Thoracic aorta (tissue), 2 donors: ENCODE data around the gene DNAH12. TPM values are rescaled to one million over a fixed set of nuclear protein-coding genes. Genes with fewer than 3 reads are reported as not detected.

Experiments used
- ATAC-seq: fragments of 150-250 bp; one replicate; pipeline ENCODE4 v1.8.0; 2017; ENCODE audit warnings: low read depth; ENCODE audit not compliant: insufficient number of reproducible peaks, low FRiP score
- DNase-seq: peaks from one replicate; pipeline ENCODE4 v3.0.0-alpha.2; 2020; ENCODE audit warnings: low spot score
- H3K27ac ChIP-seq, 2 donors: fragments of 200-600 bp; sonication (generic); 1 replicate in 1 of 2; 2 replicates in 1 of 2; pipeline ENCODE4 v1.5.1; 2016; ENCODE audit warnings: mild to moderate bottlenecking in 2 of 2, moderate library complexity in 2 of 2
- H3K27me3 ChIP-seq: fragments of 200-600 bp; sonication (generic); replicated peaks from 2 replicates; pipeline ENCODE4 v1.6.0; 2016; ENCODE audit warnings: mild to moderate bottlenecking; ENCODE audit not compliant: insufficient read depth
- H3K36me3 ChIP-seq: fragments of 200-600 bp; sonication (generic); one replicate; pipeline ENCODE4 v1.5.1; 2016
- H3K4me1 ChIP-seq, 2 donors: fragments of 200-600 bp; sonication (generic); 1 replicate in 1 of 2; 2 replicates in 1 of 2; pipeline versions ENCODE4 v1.5.1 to v1.6.0; 2016; ENCODE audit warnings: low read depth in 2 of 2, mild to moderate bottlenecking in 1 of 2; ENCODE audit not compliant: control insufficient read depth in 1 of 2
- H3K4me3 ChIP-seq: fragments of 200-600 bp; sonication (generic); 2 replicates; pipeline ENCODE4 v1.5.1; 2016; ENCODE audit warnings: mild to moderate bottlenecking
- H3K9me3 ChIP-seq: fragments of 200-600 bp; sonication (generic); 2 replicates; pipeline ENCODE4 v1.5.1; 2016
- total RNA-seq, 2 donors: library from RNA; depleted of rRNA; stranded (reverse); fragments of >200 nt; gene quantifications; one replicate each; pipeline versions ENCODE4 v1.1.0 to v1.2.3, GENCODE V29; 2016
- TF ChIP-seq, protein P1 (sequence below): fragments of 200-600 bp; sonication (generic); IDR thresholded peaks from one replicate; pipeline ENCODE4 v1.5.1; 2019; ENCODE audit warnings: antibody characterized with exemption

DNAH12 gene
- total RNA-seq, 2 donors from 2014 or later: 0.14 to 0.95 TPM

DNA sequence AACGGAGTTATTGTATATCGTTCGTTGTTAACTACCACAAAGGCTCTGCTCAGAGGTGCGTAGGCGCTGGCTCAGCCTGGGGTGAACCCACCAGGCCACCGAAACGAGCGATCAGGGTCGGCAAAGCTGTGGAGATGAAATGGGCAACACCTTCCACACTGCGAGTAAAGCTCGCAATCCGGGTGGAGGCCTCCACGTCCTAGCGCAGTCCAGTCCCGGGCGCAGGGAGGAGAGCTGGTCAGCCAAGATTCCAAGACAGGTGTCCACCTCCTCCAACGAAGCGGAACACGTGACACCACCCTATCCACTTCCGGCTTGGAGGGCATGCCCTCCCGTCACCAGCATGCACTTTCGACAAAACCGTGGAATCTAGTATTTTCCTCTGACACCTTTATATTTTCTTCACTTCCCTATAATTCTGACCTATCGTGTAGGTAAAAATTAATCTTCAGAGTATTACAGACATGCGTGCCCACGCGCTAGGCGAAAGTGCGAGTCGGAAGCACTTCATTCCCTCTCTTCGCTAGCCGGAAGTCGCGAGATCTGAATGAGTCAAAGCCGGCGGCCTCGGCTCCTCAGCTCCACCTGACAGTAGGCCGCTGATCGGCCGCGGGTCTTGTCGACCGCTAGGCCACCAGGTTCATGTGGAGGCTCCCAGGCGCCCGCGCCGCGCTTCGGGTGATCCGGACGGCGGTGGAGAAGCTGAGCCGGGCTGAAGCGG lies 11.8 kb upstream of the DNAH12 start, which contains the start of gene PDE12:
TSS of gene PDE12 (plus strand) at position 537 of the 721 bp plus-strand sequence. CDS start at position 643, 106 bp downstream.
- H3K27me3 ChIP-seq: no peaks in the 10 kb centered on the region
- no peaks in the 10 kb centered on the region for H3K36me3 ChIP-seq
- H3K4me3 ChIP-seq: peak within 1 kb of the TSS; percentile 78
- peak; percentile 67 for DNase-seq
- peak within 1 kb of the TSS; percentile 79 to 89 for H3K27ac ChIP-seq
- peak; percentile 97 for ATAC-seq
- peaks cover 24 to 31% of the 10 kb centered on the region in 2 donors for H3K4me1 ChIP-seq
- no peaks in the 10 kb centered on the region for H3K9me3 ChIP-seq
- TF ChIP-seq, protein P1, sequence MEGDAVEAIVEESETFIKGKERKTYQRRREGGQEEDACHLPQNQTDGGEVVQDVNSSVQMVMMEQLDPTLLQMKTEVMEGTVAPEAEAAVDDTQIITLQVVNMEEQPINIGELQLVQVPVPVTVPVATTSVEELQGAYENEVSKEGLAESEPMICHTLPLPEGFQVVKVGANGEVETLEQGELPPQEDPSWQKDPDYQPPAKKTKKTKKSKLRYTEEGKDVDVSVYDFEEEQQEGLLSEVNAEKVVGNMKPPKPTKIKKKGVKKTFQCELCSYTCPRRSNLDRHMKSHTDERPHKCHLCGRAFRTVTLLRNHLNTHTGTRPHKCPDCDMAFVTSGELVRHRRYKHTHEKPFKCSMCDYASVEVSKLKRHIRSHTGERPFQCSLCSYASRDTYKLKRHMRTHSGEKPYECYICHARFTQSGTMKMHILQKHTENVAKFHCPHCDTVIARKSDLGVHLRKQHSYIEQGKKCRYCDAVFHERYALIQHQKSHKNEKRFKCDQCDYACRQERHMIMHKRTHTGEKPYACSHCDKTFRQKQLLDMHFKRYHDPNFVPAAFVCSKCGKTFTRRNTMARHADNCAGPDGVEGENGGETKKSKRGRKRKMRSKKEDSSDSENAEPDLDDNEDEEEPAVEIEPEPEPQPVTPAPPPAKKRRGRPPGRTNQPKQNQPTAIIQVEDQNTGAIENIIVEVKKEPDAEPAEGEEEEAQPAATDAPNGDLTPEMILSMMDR: no peak

DNA sequence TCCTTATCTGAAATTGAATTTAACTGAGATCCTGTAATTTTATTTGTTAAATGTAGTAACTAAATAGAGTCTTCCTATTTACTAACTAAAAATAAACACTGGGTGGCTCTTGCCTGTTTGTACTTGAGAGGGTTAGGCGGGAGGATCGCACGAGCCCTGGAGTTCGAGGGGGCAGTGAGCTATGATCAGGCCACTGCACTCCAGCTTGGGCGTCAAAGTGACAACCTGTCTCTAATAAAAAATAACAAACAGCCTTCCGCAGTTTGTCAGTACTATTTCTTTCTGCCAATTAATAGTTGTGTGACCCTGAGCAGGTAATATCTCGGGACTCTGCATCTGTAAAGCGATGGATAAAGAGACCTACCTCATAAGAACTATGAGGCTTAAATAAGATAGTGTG lies 11.2 kb upstream of the DNAH12 start:
- peak overlapping the region; percentile 78 for H3K4me3 ChIP-seq
- H3K9me3 ChIP-seq: no peaks in the 10 kb centered on the region
- peak overlapping the region; percentile 79 to 89 for H3K27ac ChIP-seq
- DNase-seq: no peak
- TF ChIP-seq, protein P1: no peak
- H3K4me1 ChIP-seq: peaks cover 24 to 31% of the 10 kb centered on the region in 2 donors
- H3K36me3 ChIP-seq: no peaks in the 10 kb centered on the region
- ATAC-seq: no peak
- H3K27me3 ChIP-seq: no peaks in the 10 kb centered on the region

DNA sequence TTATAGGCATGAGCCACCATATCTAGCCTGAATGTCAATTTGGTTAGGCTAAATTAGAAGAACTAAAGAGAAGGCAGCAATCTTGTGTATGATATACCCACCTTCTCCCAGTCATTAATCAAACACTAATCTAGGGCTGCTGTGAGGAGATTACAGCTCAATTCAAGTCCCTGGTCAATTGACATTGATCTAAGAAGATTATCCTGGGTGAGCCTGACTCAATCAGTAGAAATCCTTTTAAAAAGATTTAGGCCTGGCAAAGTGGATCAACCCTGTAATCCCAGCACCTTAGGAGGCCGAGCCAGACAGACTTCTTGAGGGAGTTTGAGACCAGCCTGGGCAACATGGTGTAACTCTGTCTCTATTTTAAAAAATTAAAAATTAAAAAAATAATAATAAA lies 2.5 kb upstream of the DNAH12 start:
- Histone ChIP-seq H3K27me3 (no peaks in the 10 kb centered on the region), H3K4me3 (no peak overlapping the region), H3K9me3 (no peaks in the 10 kb centered on the region), H3K27ac (peak overlapping the region in 1 of 2 donors; percentile 9), H3K4me1 (peaks cover 13 to 27% of the 10 kb centered on the region in 2 donors), H3K36me3 (no peaks in the 10 kb centered on the region)
- TF ChIP-seq, protein P1: no peak
- DNase-seq (no peak), ATAC-seq (no peak)

DNA sequence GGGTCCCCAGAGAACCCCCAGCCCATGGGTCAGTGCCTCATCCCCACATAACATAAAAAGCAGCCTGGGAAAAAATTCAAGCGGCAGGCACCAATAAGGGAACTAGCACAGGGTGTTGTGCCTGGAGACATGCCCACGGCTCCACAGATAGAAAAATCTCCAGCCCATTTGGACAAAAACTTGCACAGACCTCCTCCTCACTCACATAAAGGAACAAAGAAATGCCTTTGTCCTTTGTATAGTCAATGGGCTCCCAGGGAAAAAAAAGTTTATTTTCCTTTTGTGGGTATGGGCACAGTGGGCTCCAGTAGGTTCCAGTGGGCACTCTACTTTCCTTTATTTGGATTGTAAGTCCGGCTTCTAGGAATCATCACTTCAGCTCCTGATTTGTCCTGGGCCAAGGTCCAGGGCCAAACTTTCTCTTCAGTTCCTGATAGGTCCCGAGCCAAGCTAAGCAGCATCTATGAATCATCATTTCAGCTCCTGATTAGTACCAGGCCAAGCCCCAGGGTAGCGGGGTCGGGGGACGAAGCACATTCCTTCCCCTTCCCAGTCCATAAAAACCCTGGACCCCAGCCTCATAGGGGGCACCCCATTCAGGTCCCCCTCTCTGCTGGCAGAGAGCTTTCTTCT lies 1.6 kb upstream of the DNAH12 start:
- Histone ChIP-seq H3K27ac (peak overlapping the region; percentile 4 to 9), H3K4me1 (peaks cover 13 to 27% of the 10 kb centered on the region in 2 donors), H3K9me3 (no peaks in the 10 kb centered on the region), H3K27me3 (no peaks in the 10 kb centered on the region), H3K36me3 (no peaks in the 10 kb centered on the region), H3K4me3 (peak overlapping the region; percentile 22)
- no peak for DNase-seq
- ATAC-seq: no peak
- TF ChIP-seq, protein P1: no peak

DNA sequence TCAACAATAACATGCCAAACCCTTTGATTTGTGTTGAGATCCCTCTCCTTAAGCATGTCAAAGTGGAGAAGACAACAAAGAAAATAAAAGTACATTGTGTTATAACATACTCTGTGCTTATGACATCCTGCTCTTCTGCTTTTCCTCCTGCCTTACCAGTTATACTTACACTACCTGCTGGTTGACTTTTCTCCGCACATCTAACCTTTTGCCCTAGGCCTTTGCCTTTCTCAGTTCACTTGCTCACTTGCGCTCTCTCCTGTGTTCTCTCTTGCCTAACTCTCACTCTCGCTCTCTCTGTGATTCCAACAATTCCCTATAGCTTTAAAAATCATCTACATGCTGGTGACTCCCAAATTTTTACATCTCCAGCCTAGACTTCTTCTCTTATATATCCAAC lies 5.7 kb downstream of the DNAH12 start:
- no peak for ATAC-seq
- DNase-seq: no peak
- Histone ChIP-seq H3K36me3 (no peaks in the 10 kb centered on the region), H3K9me3 (no peaks in the 10 kb centered on the region), H3K27me3 (no peaks in the 10 kb centered on the region), H3K4me3 (no peak overlapping the region), H3K4me1 (no peaks in the 10 kb centered on the region), H3K27ac (no peak overlapping the region)
- TF ChIP-seq, protein P1: no peak
